HG03175 (cell line): ENCODE data around the gene ADAMTS17.
"Not testable (repeated sequence)": the region's sequence is repeated elsewhere in the genome, so short reads cannot be mapped to it uniquely, and the experiment has no call there.

Source experiments
- ATAC-seq: cut with Tn5 transposase; IDR thresholded peaks from one replicate; pipeline ENCODE4 v1.9.1; 2021; ENCODE audit warnings: mild to moderate bottlenecking, moderate library complexity; ENCODE audit not compliant: unreplicated experiment

The ADAMTS17 gene

DNA sequence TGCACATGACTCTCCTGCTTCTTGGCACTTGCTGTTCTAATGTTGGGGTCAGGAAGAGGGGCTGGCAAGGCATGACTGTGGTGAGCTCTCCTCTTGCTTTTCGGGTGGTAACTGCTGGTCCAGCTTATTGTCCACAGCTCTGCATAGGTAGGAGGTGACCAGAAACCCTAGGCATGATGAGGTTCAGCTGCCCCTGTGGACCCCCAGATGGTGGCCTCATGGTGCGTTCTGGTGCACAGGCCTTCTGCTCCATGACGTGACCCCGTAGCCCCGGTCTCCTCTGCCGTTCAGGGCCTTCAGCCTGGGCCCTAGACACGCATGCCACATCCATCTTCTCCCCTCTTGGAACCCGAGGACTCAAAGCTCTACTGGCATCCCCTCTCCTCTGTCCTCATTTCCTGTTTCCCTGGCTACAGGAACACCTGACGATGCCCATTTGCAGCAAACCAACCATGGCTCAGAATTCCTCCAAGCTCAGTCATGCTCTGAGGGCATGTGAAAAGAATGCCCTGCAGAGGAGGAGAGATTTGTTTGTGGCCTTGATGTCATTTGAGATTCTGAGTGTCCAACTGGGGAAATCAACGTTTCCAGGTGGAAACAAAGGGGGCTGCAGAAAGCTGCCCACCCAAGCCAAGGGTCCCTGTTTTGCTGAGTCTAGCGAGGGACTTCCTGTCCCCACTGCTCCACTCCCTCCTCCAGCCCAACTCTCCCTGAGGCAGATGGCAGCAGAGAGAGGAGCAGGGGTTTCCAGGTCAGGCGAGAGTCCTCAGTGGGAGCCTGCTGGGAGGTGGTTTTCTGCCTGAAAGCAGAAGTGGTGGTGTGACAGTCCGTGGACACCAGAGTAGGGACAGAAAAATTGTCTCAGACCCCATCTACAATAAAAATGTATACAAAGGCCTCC lies 409.8 kb downstream of the ADAMTS17 start:
- no peak for ATAC-seq

GRCh38 chr15:99930696-99931095 lies 411.1 kb downstream of the ADAMTS17 start:
- ATAC-seq = no peak

DNA sequence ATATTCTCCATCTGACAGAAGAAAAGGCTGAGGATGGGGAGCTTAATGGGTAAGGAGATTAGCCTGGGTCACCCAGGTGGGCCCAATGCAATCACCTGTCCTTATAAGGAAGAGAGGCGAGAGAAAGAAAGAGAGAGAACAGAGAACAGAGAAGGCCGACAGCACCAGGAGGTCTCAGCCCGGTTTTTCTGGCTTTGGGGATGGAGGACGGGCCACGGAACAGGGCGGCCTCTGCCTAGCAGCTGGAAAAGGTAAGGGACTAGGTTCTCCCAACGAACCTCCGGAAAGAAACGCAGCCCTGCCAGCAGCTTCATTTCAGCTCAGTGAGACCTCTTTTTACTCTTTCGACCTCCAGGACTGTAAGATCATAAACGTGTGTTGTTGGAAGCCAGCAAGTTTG lies 412.5 kb downstream of the ADAMTS17 start:
- ATAC-seq = no peak

DNA sequence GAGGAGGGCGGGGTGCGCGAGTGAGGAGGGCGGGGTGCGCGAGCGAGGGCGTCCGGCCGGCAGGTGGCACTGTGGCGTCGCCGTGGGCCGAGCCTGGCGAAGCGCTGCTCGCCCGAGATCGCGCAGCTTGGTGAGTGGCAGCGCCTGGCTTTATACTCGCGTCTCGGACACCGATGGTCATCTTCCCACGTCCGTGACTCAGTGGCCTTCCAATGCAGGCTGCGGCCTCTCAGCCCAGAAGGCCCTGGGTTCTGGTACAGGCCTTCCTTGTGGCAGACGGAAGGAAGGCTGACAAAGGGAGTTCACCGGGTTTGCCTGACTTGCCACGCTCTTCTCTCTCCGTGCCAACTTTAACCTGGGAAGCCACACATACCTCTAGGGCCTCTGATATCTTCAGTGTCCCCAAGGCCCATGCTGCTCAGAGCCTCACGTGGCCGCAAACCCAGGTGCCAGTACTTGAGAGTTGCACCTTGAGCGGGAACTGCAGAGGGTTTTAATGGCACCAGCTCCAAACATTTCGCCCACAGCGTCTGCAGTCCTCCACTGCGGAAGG lies 413.3 kb downstream of the ADAMTS17 start:
- peak; percentile 93 for ATAC-seq

DNA sequence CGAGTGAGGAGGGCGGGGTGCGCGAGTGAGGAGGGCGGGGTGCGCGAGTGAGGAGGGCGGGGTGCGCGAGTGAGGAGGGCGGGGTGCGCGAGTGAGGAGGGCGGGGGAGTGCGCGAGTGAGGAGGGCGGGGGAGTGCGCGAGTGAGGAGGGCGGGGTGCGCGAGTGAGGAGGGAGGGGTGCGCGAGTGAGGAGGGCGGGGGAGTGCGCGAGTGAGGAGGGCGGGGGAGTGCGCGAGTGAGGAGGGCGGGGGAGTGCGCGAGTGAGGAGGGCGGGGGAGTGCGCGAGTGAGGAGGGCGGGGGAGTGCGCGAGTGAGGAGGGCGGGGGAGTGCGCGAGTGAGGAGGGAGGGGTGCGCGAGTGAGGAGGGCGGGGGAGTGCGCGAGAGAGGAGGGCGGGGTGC lies 415.2 kb downstream of the ADAMTS17 start:
- ATAC-seq = not testable (repeated sequence)

DNA sequence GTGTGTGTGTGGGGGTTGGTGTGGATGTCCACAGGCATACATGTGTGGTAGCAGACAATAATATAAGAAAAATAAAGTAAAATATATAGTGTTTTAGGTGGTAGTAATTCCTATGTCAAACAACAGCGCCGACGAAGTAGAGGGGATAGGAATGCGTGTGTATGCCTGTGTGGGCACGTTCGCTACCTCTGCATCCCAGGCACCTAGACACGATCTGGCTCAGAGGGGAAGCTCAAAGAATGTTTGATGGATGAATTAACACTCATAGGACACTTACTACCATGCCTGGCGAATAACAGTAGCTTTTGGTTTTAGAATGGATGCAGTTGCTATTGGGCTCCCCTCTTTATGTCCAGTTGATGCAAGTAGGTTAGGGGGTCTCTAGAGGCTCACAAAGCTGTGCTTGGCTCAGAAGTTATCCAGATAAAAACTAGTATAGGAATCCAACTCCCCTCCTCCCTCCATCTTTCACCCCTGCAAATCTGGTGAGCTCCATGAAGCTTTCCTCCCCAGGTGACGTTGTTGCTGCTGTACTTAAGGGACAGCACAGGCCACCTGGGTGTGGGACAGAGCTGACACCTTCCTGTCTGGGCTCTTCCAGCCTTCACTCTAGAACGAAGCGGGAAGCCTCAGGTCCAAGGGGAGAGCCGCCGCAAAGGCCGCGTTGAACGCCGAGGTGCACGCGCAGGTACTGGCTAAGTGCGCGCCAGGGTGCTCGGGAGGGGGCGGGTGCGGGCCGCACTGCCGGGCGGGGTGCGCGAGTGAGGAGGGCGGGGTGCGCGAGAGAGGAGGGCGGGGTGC lies 415.9 kb downstream of the ADAMTS17 start:
- ATAC-seq = no peak

- no peak for ATAC-seq
Observed at GRCh38 chr15:99923711-99924110, 418.1 kb downstream of the ADAMTS17 start.
